COLO668 (cell line): ENCODE results near the gene ZNF462.

Experiments
- DNase-seq: peaks from one replicate; lab custom pipeline; 2025; ENCODE audit not compliant: unreplicated experiment; lab: John Stamatoyannopoulos, UW

Gene ZNF462

DNA sequence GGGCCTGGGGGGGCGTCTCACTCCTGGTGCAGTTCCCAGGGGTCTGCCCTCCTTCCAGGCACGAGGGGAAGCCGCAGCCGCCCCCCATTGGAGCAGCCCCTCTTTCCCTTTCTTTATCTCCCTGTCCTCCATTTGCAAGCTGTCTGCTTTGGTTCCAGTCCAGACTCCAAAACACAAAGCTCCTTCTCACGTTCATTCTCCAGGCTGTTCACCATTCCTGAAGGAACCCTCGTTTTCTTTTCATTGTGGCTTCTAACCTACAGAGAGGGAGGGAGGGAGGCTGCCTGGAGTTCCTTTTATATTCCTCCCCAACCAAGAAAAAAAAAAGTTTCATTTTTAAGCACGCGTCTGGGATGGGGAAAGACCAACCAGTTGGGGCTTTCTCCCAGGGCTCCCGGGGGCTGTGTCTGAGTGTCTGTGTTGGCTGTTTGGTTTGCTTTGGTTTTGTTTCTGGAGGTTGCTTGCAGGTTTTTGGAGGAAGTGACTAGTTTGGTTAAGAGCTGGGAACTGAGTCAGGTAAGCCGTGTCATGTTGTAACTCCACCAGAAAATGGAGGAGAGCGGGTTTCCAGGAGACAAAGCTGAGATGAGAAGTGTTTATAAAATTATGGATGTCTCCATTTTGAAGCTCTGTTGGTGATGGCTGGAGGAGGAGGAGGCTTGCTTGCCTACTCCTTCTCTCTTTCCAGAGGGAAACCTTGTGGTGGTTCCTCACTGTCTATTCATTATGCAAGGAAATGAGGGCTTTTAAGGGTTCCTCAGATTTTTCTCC, 1.6 kb downstream of the ZNF462 start:
- no peak for DNase-seq

DNA sequence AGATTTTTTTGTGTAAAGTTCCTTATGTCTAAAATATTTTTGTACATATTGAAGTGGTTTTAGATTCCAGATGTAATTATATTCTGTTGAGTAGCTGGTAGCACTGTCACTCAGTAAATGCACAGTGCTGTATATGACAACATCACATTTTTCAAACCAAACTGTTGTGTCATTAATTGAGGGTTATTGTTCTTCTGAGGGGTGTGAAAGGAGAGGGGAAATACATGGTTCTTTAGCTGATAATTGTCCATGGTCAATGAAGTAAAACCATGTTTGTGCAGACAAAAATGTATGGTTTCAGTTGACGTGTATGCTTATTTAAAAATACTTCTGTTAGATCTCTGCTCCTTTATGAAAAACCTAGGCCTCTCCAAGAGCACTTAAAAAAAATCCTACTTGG, 3.3 kb downstream of the ZNF462 start:
- DNase-seq: no peak

DNA sequence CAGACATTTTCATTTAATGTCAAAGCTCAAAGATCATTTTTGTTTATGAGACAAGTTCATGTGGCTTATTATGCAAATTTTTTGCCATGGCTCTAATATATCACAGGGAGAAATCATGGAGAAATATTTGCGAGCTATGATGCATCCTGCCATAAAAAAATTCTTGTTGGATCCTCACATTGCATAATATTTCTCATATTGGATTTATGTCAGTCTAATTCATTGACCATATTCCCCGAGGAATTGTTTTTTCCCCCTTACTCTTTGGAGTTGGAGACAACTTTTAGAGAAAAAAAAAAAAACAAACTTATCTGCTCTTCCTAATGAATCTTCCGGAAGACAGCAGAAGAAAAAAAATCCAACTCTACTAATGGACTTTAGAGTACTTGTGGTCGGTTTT, 4.3 kb downstream of the ZNF462 start:
- no peak for DNase-seq

DNA sequence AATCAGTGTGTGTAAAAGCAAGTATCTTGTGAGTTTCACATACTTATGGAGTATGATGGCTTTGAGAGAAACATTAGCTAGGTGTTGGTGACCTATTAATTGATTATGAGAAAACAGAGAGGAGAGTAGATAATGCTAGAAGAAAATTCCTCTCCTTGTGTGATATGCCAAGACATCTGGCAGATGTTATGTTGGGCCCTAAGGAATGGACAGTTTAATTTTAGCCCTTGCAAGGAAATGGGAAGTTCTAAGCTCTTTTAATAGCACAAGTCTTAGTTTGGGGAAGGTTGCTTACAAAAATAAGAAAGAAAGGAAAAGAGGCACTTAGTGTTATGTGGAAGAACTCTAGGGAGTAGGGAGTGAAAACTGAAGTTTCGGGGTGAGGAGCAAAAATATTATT, 5.1 kb downstream of the ZNF462 start:
- DNase-seq: no peak

DNA sequence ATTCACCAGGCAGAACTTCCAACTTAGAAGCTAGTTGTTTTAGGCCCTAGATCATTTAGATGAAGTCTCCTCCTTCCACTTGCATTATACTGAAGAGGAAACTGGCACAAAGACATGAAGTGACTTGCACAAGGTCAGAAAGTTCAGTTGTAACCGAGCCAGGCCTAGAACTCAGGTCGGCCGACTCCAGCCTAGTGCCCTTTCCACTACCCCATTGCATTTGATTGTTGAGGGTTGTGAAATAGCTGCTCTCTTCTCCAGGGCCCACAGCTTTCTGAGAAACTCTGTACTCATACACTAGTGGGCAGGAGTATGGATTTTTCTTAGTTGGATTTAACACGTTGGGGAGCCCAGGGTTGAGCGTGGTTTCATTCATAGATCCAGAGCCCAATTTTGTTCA, 5.6 kb downstream of the ZNF462 start:
- DNase-seq: no peak

DNA sequence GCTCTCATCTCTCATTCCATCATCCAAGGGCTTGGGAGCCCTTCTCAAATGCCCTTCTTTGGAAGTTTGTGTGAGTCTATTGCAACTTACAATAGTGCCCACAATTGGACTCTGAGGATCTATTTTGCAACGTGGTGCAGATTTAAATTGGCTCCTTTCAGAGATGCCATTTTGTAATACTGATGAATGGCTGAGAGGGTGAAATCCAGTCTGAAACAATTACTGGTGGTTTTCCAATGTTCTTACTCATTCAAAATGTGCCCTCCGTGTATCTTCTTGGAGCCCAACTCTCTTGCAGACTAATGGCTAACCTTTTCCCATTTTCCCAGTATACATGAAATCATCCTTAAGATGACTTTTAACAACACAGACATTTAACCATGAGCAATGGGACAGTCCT, 6.1 kb downstream of the ZNF462 start:
- no peak for DNase-seq

DNA sequence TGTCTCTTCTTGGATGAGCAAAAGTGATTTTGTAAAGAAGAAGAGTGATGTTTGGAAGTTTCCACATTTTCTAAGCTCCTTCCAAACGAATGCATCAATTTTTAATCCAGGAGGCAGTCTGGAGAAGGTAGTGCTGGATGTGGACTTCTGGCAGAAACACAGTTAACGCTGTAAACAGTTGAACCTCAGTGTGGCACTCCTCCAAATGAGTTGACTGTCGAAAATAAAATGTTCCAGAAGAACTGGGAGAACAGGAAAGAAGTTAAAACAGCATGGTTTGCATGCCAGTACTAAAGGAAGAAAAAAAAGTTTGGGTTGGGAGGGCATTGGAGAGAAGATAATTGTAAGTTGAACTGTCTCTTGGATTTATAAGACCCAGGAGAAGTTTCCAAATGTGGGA, 6.5 kb downstream of the ZNF462 start:
- DNase-seq: no peak

DNA sequence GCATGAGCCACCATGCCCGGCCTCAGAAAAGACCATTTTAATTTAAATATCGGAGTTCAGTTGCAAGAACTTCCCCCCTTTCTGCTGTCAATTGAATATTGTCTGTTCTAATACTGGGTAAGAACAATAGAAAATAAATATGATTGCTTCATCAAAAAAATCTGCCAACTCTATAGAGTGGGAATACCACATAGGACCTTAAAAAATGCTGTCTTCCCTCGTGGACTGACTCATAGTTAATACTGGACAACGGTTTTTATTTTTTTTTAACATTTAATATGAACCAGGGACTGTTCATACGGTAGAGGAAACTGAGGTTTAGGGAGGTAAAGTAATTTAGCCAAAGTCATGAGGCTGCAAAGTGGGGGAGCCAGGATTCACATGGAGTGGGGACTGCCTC, 9.7 kb downstream of the ZNF462 start:
- no peak for DNase-seq

DNA sequence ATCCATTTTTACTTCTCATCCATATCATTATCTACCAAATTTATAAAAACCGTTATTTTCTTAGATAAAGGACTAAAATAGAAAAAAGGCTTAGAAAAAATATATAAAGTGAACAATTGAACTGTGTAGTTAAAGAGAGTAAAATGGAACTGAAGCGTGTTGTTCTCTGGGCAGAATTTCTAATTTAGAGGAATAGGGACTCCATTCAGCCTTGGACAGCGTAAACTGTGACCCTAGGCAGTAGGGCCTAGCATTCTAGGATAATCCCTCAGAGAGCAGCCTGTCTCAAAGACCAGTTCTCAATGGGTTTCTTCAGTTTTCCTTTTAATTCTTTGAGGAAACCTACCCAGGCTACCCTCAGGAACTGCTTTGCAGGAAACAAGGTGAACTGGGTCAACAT, 11.1 kb downstream of the ZNF462 start:
- no peak for DNase-seq

DNA sequence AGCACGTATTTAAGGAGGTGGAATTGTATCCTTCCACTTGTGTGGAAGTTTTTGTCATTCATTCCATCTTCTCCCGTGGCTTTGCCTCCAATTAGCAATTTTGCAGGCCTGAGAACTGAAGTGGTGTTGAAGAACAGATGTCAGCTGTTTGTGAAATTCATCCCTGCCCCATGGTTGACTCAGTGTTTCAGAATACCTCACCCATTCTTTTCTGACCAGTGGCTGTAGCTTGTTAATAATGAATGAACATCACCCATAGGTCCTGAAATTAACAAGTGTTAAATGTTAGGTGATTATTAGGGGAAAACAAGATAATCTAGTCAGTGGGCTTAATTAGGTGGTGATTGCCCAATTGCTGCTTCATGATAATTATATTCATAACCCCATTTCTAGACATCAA, 11.7 kb downstream of the ZNF462 start:
- DNase-seq: no peak

DNA sequence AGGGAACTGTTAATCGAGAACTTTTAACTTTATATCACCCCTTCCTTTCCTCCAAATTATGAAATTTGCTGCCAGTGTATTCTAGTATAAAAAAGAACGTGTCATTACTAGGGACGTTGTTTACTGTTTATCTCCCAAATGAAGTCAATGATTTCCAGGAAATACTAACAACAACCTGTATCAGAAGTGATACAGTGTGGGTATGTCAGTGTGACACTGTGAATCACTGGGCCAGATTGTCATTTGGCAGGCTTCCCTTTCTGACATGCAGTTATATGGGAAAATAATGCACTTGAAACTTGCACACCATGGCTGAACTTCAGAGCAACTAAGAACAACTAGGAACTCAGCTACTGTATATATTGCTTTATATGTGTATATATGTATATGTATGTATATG, 12.6 kb downstream of the ZNF462 start:
- no peak for DNase-seq

DNA sequence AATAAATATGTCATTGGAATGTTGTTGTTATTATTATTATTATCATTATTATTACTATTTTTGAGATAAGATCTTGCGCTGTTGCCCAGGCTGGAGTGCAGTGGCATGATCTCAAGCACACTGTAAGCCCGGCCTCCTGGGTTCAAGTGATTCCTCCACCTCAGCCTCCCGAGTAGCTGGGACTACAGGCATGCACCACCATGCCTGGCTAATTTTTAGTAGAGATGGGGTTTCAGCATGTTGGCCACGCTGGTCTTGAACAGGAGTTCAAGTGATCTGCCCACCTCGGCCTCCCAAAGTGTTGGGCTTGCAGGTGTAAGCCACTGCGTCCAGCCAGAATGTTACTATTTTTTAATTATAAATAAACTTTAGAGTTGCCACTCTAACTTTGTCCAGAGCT, 14.4 kb downstream of the ZNF462 start:
- DNase-seq: no peak

DNA sequence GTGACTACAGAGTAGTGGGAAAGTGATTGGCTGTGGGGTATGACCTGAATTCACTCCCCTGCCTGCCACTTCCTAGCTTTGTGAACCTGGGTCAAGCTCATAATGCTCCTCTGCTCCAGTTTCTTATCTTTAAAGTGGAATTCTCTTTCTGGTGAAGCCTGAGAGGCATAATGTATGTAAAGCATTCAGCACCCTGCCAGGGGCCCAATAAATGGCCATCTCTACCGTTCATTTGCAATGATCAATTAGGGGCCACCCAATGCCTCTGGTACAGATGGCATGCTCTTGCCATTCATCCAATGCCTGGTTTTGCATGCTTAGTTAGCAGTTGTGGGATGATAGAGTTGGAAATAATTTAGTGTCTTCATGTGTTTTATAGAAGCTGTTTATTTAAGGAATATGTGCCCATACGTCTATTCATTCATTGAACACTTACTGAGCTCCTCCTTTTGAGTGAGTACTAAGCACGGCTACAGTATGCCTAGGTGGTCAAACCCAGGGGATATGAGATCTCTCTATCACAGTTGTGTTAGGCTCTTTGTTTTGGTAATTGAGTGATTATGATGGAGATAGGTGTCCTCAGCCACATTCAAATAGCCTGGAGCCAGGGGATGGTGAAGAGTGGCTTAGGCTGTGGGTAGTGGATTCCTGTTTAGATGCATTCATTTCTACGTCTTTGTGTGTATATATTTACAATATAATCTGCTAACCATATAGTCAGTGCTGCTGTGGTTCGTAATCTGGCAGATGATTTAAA, 15.3 kb downstream of the ZNF462 start:
- no peak for DNase-seq

DNA sequence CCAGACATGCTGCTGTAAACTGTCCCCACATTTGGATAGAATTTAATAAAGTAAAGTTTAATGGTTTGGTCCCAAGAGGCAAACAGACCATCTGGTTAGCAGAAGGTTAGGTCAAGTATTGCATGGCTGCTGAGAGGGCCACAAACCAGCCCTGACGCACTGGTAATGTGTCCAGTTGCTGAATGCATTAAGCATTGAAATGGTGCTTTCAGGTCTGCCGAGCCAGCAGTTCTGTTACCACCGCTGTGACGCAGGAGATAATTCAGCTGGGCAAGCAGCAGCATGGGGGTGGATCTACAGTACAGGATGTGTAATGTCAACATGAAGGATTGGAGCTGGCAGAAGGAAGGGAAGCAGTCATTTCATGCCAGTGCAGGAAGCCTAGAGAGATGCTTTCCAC, 16.0 kb downstream of the ZNF462 start:
- DNase-seq: peak; percentile 69

DNA sequence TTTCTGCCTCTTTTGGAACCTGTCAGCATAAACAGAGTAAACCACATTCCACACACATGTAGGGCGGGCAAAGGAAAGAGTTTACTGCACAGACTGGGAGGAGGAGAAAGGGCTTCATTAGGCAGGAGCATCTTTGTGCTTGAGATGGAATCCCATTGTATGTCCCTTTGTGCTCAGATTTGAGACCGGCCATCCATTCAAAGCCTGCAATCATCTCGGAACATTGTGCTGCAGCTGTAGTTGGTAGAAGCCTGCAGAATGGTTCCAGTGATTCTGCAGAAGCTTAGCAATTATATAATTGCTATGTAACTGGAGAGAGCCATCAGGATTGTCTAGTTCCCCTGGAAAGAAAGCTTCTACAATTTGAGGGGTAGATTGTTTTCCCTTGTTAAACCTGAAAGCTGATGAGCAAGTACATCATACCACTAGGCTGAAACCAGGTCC, 16.5 kb downstream of the ZNF462 start:
- DNase-seq: no peak

DNA sequence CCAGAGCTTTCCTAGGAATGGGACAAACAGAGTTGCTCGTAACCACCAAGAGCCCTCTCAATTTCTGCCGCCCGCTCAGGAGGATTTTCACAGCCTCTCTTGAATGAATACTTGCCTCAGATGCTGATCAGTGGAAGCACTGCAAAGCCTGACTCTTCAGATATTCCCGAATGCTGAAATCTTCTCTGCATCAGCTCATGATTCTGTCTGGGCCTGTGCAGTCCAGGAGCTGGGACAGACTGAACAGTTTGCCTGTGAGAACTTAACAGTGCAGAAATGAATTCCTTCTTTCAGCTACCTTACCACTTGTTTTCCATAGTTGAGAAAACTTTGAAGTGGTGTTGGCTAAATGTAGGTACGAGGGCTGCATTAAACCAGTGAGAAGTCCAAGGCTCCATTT, 17.1 kb downstream of the ZNF462 start:
- DNase-seq: no peak

DNA sequence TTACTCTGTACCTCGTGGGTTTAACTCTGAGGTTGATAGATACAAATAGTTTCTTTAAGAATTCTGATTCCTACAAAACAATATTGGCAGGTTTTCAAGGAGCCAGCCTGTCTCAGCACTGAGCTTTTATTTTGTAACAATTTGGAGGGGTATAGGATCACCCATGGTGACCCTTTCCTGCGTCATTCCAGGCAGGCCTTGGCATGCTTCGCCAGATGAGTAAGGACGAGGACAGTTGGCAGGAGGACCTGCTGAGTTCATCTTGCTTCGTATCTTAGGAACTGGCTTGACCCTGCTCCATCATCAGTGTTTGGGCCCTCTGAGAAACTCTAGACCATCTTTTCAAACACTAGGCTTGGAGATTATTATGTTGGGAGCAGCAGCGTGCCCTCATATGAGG, 17.9 kb downstream of the ZNF462 start:
- no peak for DNase-seq

DNA sequence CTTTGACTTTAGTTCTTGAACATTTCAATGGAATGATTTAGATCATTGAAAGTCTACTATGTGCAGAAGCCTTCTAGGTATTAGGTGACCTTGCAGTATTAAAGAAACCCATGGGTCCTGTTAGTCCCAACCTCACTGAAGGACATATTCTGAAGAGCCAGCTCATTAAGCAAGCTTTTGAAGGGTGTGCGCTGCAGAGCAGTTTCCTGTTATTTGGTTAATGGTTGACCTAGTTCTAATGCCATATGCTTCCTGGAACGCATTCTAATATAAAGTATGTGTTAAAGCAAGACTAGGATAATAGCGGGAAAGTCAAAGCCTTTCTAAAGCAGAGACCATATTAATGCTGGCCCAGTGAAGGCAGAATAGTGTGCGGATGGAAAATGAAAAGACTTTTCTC, 20.1 kb downstream of the ZNF462 start:
- peak; percentile 27 for DNase-seq

DNA sequence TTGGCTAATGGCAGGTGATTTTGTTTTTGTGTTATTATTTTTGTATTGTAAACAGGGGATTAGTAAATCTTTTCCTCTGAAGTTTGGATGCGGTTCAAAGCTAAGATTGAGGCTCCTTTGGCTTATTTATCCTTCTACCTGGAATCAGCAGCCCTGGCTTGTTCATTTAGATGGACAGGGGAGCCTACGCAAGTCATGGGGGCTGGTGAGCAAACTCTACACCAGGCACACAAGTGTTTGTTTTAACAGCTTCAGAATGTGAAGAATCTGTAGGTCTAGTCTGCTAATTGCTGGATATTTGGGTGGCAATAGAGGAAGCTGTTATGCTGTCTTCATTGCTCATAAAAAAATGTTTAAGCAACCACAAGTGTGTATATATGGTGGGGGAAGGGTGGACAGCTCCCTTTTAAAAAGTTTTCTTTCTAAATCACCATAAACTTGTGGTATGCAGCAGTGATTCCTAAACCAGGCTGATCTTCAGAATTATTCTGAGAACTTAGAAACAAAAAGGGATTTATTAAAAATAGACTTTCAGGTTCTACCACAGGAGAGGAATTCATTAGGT, 20.7 kb downstream of the ZNF462 start:
- DNase-seq: no peak

DNA sequence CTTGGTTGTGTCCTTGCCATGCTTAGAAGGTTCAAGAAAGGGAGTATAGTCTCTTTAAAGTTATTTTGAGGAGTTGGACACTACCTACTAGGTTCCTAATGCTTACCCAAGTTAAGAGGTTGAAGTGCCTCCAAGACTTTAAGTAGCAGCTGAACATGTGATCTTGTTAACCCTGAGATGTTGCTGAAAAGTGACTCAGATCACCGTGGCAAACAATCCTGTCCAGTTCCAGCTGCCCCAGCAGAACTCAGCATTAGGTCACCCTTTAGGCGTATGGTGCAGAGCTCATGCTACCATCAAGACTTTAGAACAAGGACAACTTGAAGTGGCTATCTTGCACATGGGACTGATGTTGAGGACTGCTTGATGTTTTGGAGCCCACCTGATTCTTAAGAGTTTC, 22.5 kb downstream of the ZNF462 start:
- no peak for DNase-seq

DNA sequence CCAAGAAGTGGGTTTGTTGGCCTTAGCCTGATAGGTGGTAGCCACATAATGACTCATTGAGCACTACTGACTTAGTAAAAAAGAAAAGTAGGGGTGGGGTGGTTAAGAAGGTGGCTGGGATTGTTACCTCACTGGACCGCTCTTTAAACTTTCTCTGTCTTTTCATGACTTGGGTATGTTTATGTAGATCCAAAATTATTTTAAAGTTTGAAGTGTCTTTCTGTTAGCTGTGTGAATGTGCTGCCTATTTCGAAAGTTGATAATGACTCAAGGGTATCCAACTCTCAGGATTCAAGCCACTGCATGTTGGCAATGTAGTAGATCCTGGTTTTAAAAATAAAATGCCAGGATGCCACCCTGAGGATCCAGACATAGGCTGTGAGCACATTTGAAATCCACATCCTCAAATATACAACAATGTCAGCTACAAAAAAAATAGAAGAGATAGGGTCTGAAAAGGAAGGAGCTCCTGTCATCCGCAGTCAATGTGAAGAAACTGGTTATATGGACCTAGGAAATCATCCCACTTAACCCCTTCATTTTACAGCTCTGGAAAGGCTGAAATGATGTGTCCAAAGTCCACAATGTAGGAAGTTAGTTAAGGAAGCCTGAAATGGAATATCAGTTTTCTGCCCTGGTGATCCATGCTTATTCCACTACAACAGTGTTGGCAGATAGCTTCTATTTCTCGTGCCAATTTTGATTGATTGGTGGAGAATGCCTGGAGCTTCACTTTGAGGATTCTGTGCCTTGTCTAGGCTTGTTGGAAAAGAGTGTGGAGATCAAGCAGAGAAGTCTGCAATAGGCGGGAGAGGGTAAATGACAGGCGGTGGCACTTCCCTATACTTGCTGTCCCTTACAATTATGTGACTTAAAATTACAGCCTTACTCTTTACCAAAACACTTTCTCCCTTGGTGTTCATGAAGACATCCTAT, 23.4 kb downstream of the ZNF462 start:
- DNase-seq: no peak
